H4 (cell line): Measurements from ENCODE around the gene DOCK10. TPM values are rescaled to one million over a fixed set of nuclear protein-coding genes. Genes with fewer than 3 reads are reported as not detected.
A peak's percentile ranks its signal among the peaks of the same experiment; 100 is the strongest.

Experiments
- DNase-seq: peaks from one replicate; pipeline ENCODE4 v3.0.0-alpha.2; 2015; ENCODE audit warnings: low spot score
- total RNA-seq: library from RNA; depleted of rRNA; stranded (reverse); fragments of >200 nt; shearing (Covaris generic); gene quantifications from 2 replicates; pipeline ENCODE4 v1.2.3, GENCODE V29; 2014

The DOCK10 gene
- total RNA-seq, 1 experiment from 2014 or later, result 10.8 TPM

DNA sequence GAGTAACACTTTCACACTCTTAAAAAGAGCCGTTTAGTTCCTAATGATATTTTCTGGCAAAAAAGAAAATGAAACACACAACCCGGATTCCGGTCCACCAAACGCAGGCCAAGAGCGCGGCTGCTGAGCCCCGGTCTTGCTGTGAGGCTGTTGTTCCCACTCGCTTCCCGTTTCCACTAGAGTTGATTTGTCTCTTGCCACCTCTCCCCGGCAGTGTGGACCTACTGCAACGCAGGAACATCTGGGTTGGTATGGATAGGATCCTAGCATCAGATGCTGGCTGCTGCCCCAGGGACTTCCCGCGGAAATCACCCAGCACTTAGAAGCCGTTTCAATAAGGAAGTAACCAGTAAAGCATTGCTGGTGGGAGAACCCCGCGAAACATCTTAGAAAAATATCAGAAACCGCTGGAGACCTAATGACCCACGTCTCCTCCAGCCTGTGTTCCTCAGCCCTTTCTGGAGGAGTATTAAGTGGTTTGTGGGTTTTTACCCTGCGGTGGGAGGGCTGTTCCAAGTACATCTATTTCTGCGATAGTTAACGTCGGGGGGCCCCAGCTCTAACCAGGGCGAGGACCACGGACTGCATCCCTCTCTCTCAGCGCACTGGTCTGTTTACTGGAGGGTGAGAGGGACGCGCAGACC lies 939 bp downstream of the DOCK10 start:
- DNase-seq, result peak; percentile 14

DNA sequence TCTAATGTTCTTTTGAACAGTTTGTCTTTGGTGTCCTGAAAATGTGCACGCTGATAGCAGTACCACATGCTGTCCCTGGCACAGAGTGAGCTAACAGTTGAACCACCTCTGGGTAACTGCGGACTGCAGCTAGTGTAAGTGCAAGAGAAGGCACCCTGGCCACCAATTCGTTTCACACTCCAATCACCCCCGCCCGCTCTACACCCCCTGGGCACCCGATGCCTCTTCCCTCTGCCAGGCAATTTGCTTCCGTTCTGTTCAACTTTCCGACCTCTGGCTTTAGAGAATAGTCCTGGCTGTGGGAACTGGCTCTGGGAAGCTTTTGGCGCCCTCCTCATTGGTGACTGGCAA lies 1.4 kb downstream of the DOCK10 start:
- no peak for DNase-seq

DNA sequence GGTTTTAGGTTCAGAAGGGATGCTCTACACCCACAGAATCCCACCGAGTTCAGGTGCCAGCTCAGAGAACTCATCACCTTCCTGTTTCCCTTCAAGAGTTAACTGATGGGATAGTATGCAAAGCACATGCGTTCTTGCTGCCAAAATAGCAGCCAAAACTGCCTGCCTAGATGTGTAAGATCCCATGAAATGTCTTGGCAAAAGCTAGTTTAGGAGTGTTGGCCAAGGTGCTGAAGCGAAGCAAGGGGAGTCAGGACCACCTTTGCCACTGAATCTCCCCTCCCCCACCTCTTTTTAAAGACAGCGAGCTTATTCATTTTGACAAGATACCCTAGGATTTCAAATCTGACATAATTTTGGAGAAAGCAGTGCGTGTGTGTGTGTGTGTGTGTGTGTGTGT lies 2.1 kb downstream of the DOCK10 start:
- no peak for DNase-seq

DNA sequence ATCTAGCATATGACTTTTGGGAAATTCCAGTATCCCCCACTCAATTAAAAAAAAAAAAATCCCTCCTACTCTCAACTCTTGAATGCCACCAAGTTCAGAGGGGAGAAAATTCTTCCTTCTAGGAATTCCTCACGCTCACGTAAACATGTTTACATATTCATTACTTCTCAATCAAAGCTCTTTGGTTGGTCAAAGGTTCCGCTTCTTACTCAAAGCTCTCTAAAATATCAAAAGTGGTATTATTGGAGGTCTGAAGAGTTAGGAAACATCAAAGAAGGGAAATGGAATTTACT lies 4.1 kb downstream of the DOCK10 start:
- no peak for DNase-seq

DNA sequence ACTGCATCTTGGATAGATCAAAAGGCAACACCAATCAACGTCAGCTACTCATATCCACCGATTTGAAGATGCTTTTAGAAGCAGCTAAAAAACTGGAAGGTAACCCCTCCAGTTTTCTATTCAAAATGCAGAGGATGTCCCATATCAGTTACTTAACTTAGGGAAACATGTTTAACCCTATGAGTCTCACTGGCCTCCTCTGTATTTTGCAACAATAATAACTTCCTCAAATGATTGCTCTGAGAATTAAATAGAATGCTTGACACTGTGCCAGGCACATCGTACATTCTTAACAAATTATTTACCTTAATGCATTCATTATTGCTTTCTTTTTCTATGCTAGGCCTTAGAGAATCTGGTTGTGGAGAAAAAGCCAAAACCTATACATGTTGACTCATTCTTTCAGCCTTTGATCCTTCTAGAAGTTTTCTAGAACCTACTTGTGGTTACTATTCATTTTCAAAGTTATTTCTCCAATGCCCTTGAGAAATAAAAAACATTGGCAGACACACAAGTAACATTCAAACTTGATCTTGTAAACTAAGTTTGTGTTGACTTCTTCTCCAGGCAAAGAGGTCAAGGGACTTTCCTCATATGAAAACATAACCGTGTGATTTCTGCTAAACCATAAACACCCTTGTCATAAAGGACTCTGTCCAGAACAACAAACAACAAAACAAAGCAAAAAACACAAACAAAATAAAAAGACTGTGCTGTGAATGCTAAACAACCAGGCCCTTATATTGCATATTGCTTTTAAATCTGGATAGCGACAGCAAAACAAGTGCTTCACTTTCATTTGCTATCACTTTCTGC lies 4.6 kb downstream of the DOCK10 start:
- no peak for DNase-seq

DNA sequence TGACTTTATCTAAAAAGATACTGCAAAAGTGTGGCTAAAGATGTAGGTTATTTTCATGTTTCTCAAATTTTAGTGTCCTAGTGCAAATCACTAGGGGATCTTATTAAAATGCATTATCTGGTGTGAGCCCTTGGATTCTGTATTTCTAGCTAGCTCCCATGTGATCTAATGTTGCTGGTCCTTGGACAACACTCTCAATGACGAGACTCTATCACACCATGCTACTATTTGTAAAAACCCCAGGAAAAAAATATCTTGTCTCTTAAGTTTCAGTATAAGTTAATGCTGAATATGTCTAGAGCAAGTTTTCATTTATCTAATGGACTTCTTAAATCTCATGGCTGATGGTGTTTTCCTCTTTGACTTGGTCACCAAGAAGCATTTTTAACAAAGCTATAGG lies 5.8 kb downstream of the DOCK10 start:
- DNase-seq, result no peak

DNA sequence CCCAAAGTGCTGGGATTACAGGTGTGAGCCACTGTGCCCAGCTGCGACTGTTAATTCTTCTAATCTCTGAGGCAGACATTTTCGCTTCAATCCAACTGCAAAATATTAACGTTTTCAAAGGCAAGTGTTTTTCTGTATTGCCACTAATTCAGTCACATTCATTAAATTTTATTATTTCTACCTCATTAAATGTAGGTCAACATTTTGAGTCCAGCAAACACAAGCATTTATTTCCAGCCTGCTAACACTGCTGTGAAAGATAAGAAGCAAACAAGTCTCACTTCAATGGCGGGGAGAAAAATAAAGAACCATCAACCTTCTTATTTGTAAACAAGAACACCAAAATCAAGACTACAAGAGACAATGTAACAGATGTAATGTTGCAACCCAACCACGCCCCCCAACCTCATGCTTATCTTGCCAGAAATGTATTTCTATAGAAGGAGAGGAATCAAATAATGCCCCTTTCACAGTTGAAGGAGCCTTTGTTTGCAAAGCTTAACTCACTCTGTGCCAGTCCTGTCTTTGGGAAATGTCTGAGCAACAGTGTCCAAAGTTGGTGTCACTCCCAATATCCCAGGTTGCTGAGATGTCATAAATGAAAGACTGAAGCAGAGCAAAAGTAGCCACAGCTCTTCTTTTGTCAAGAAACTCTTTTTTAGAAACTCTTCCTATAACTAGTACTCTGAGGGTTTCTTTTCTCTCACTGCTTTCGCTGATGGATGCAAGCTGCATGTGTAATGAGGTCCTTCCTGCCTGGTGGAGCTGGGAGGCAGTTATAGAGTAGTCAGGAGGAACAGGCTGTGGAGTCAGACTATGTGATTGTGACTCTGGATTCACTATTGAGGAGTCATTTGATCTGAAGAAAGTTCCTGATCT lies 8.6 kb downstream of the DOCK10 start:
- no peak for DNase-seq

DNA sequence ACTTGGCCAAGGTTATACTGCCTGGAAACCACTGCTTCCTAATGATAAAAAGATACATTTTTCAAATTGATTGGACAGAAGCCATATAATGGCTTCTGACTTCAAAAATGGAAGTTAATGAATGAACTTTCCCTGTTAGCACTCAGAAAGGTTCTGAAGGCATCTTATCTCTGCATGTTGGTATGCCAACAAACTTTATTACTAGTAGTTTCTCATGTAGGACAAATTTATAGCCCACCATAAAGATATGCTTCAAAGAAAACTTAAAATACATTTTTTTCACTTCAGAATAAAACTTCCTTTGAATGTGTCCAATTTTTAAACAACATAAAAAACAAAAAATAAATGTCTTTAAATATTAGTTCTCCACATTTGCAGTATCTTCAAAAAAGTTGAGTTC lies 10.0 kb downstream of the DOCK10 start:
- DNase-seq, result no peak

DNA sequence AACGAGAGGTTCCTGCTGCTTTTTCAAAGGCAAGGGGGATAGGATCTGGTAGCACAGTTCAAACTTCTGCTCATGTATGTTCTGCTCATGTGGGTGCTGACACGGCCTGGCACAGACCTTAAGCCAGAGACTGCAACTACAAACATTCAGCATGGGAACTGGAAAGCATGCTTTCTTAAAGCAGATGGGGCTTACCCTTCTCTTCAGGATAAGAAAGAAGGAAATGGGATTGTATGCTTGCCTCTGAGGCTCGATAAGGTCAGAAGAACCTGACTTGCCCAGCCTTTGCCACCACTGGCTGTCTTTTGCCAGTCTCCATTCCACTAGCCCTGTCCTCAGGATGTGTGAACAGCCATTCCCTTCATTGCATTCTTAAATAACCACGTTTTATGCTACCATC lies 10.7 kb downstream of the DOCK10 start:
- no peak for DNase-seq

DNA sequence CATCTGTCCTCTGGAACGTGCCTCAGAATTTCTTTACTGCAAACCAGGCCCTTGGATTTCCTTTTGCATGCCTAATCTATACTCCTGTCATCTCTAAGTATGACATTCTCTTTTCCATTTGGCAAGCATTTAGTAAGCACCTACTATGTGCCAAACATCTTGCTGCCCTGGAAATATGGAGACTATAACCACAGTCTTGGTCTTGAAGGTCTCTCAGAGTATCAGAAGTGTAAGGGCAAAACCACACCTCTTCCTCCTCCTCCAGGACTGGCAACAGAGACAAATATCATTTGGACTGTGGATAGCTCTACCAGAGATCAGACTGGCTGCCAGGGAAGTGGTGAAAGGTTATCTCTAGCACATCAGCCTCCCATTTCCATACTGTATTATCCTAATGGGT lies 11.4 kb downstream of the DOCK10 start:
- DNase-seq, result no peak

DNA sequence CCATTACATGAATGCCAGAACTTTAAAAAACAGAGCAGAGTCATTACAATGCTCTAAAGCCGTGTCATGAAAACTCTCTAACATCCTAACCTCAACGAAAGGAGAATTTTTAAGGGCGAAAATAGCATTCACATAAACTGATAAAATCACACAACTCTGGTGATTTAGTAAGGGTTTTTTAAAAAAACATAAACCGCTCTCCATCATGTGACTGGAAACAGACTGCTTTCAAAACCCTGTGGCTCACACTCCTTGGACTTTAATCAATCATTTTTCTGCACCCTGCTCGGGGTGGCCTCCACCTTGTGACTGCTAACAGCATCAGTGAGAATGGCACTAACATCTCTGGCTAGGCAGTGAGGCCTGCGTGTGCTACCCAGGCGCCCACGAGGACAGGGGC lies 12.1 kb downstream of the DOCK10 start:
- no peak for DNase-seq

DNA sequence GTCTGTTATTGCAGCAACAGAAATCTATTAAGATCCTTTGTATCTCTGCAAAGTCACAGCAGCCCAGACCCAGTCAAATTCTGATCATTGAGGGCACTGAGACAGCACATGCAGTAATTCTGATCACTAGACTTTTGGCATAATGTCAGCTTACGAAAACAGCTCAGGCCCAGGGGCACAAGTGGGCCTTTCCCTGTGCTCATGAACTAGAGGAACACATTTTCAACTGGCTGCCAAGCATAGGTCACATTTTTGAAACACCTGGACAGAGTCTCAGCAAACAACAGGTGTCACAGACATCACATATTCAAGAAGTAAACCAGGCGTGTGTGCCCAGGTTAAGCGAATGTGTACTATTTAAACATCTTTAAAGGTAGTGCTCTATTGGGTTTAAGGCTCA lies 13.7 kb downstream of the DOCK10 start:
- no peak for DNase-seq

DNA sequence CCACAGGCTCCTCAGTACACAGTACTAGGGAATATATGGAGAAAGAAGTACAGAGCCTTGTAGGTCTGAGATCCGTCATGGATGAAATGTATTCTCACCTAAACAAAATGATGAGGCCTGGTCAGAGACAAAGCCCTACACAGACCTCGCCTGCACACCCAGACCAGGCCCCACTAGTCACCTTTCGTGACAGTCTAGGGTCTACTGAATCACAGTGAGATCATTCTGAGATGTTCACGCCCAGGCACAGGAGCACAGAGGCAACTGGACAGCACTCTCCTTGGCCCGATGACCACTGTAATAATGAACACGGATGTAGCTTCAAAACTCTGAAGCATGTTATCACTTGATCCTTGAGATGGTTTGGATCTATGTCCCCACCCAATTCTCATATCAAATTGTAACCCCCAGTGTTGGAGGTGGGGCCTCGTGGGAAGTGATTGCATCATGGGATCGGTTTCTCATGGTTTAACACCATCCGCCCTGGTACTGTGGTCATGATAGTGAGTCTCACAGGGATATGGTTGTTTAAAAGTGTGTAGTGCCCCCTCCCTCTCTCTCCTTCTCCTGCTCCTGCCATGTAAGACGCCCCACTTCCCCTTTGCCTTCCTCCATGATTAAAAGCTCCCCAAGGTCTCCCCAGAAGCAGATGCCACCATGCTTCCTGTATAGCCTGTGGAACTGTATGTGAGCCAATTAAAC lies 15.1 kb downstream of the DOCK10 start:
- DNase-seq, result no peak

DNA sequence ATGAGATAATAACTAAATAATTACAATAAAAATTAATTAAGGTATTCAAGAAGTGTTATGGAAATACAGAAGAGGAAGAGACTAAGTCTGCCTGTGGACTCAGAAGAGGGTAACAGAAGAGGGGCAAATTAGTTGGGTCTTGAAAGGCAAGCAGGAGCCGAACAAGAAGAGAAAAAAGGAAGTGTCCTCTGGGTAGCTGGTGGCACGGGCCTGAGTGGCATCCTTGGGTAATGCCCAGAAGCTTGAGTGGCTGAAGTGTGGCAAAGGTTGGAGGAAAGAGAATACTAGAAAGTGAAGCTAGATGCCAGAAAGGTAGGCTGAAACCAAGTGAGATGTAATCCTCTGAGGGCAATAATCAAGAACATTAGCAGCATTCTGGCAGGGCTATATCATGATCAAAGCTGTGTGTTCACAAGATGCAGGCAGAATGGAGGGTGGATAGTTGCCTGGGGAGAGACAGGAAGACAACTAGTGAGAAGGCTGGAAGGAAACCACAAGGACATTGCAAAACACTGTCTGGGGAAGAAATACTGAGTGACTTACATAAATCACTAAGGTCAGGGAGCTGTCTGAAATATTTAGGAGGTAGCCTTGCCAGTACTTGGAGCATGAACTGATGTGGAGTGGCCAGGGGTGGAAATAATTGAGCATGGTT lies 16.2 kb downstream of the DOCK10 start:
- DNase-seq, result peak; percentile 41

DNA sequence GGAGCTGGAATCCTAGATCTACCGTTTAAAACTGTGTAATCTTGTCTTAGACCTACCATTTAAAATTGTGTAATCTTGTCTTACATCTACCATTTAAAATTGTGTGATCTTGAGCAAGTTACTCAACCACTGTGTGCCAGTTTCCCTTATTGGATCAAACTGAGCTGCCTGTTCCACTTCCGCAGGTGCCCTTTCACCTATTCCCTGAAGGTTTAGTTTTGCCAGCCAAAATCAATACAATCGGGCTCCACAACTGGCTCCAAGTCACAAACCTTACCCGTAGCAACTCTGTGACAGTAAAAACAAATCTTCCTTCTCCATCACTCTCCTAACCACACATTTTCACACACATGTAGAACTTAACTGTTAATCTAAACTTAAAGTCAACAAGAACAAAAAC lies 20.1 kb downstream of the DOCK10 start:
- DNase-seq, result no peak

DNA sequence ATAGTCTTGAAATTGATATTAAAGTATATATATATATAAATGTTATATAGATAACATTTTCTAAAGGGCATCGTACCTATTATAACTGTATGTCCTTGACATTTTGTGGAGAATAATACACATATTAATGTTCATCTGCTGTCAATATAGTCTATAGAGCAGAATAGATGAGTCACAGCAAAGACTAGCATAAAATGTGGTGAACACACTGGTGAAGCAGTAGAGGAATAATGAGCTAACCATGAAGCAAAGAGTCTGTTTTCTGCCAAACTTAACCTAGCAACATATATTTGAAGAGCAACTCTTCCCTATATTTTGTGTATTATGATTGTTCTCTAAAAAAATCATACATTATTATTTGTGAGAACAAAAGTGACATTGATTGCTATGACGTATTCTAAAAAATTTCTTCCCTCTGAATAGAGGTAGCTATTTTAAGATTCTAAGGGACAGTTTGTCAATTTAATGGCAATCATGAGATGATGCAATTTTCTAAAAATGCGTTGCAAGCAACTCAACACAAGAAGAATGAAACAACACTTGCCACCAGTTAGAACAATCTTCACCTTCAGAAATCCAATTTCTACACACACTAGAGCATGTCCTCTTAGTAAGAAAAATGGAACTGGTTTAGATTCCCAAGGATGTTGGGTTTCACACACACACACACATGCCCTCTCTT lies 22.0 kb downstream of the DOCK10 start:
- DNase-seq, result no peak

DNA sequence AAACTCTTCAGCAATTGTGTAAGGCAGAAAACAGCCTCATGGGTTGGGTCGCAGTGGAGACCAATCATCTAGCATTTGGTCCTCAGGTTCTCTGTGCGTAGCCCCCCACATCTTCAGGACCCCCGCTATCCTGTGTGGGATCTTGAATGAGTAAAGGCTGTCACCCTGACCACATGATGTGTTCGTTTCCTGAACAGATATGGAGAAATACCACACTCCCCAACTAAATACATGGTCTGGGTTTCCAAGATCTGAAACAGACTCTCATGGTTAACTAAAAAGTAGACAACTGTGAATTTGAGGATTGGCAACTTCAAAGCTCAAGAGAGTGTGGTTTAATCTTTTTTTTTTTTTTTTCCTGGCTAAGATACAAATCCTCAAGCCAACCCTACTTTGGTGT lies 23.2 kb downstream of the DOCK10 start:
- no peak for DNase-seq

DNA sequence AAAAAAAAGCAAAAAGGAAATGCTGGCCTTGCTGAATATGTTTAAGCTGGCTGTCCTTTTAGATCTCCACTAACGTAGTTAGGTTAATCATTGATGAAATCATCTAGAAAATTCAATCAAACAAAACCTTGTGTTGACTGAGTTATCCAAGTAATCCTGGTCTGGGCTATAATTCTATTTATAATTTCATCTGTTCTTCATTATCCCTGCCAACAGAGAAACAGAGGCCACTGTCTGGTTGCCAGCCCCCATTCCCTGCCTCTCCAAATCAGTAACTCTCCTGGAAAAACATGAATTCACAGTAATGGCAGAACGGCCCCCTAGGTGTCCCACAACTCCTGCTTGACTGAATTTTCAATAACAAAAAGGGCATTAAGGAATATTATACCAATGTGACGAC lies 24.6 kb downstream of the DOCK10 start:
- no peak for DNase-seq

DNA sequence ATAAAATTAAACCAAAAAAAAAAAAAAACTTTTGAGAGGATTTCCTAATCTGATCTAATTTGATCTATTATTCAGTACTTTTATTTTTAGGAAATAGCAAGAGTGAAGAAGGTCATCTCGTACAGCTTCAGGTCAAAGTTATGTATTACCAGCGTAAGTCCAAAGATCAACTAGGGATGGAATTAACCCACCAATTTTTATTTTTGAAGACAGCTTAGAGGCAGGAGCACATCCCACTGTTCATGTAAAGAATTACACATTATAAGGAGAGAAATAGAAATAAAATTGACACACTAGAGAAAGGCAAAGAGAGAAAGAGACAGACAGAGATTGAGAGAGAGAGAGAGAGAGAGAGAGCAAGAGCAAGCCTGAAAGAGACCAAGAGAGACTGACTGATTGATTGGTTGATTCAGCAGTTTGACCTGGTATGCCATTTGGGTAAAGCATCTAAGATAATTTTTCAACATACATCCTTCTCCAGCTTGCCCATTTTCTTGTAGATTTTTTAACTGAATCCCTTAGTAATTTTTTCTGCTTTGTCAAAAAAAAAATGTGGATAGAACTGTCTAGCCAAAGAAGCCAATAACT lies 25.1 kb downstream of the DOCK10 start:
- DNase-seq, result no peak

DNA sequence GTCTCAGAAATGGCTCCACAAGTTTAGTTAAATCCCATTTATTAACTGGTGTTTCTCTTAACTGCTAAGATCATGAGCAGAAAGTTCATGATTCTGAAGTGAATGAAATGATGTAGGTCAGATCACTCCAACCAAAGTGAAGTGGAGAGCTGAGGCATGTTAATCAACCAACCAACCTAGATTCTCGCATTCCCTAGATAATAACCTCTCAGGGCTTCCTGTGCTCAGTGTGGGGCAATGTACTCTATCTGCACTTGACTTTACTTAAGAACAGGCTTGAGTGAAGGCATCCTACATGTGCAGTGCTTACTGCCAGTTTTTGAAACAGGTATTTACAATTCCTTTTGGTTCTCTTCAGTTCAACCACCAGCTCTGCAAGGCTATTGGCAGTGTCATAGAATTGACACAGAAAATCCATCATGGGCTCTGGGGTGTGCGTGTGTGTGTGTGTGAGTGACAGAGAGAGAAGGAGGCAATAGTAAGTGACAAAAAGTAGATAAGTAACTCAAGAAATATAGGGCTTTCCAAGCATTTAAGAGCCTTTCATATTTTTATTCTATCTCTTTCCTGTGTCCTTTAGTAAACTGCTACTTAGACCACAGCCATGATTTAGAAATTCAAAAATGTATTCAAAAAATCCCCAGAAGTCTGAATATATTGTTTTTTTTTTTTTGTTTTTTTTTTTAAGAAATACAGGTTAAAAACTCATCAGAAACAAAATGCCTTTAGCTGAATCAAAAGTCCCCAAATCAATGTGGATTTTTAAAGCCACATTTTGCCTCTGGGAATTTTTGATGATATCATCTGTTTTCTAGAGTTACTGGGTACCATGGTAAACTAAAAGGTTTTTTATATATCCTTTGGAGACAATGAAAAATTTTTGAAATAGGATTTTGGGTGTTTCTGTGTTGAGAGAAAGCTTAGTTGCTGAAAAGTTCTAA lies 28.6 kb downstream of the DOCK10 start:
- no peak for DNase-seq
